Measurements from ENCODE around the gene TMEM164. TPM values are rescaled to one million over a fixed set of nuclear protein-coding genes. Genes with fewer than 3 reads are reported as not detected.

Gene TMEM164
- total RNA-seq, 2 donors from 2014 or later = 18.0 to 20.2 TPM

DNA sequence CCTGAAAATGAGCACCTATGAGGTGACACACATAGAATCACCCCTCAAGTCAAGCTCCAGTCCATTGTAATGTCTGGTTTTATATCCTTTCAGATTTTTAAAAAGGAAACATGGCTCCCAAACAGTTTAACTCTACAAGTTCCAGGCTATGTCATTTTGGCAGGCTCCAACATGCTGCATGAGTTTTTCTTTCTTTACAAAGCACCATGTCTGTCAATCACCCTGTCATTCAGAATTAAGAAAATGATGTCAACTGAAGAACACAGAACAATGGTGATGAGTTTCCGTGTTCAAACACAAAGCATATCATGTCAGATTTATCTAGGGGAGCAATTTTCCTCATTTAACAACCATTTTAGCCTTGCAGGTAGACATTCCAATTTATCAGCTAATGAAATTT lies 208.4 kb downstream of the TMEM164 start:
- Histone ChIP-seq H3K27me3 (replicated peaks; ENCODE audit: insufficient read depth) (no peaks in the 10 kb centered on the region), H3K36me3 (no peaks in the 10 kb centered on the region), H3K4me1 (ENCODE audit: control insufficient read depth in 1 of 2, low read depth in 2 of 2) (no peaks in the 10 kb centered on the region), H3K27ac (no peak overlapping the region), H3K4me3 (no peak overlapping the region), H3K9me3 (no peaks in the 10 kb centered on the region)
- TF ChIP-seq, protein P1, sequence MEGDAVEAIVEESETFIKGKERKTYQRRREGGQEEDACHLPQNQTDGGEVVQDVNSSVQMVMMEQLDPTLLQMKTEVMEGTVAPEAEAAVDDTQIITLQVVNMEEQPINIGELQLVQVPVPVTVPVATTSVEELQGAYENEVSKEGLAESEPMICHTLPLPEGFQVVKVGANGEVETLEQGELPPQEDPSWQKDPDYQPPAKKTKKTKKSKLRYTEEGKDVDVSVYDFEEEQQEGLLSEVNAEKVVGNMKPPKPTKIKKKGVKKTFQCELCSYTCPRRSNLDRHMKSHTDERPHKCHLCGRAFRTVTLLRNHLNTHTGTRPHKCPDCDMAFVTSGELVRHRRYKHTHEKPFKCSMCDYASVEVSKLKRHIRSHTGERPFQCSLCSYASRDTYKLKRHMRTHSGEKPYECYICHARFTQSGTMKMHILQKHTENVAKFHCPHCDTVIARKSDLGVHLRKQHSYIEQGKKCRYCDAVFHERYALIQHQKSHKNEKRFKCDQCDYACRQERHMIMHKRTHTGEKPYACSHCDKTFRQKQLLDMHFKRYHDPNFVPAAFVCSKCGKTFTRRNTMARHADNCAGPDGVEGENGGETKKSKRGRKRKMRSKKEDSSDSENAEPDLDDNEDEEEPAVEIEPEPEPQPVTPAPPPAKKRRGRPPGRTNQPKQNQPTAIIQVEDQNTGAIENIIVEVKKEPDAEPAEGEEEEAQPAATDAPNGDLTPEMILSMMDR (IDR thresholded peaks at IDR 0.05) = no peak
- DNase-seq (ENCODE audit: low spot score) (no peak), ATAC-seq (ENCODE audit: insufficient number of reproducible peaks, low FRiP score, low read depth) (no peak)

DNA sequence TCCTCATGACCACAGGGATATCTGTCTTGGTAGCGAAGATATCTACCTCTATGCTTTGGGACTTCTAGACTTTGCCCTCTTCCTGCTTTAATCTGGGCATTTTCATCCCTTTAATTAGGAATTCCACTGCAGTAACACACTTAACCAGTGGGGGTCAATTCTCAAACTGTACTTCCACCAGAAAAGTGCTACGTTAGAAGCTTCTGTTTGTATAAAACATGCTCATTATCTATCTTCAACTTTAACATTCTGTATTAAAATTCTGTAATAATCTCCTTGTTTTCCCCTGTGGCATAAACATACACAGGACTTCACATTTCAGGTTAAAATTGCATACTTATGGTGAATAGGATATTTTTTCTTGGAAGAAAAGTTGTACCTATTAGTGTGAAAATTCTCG lies 209.4 kb downstream of the TMEM164 start:
- Histone ChIP-seq H3K4me1 (ENCODE audit: control insufficient read depth in 1 of 2, low read depth in 2 of 2) (no peaks in the 10 kb centered on the region), H3K4me3 (no peak overlapping the region), H3K36me3 (no peaks in the 10 kb centered on the region), H3K9me3 (no peaks in the 10 kb centered on the region), H3K27ac (no peak overlapping the region), H3K27me3 (replicated peaks; ENCODE audit: insufficient read depth) (no peaks in the 10 kb centered on the region)
- no peak for ATAC-seq (ENCODE audit: insufficient number of reproducible peaks, low FRiP score, low read depth)
- TF ChIP-seq, protein P1 (IDR thresholded peaks at IDR 0.05) = no peak
- no peak for DNase-seq (ENCODE audit: low spot score)

DNA sequence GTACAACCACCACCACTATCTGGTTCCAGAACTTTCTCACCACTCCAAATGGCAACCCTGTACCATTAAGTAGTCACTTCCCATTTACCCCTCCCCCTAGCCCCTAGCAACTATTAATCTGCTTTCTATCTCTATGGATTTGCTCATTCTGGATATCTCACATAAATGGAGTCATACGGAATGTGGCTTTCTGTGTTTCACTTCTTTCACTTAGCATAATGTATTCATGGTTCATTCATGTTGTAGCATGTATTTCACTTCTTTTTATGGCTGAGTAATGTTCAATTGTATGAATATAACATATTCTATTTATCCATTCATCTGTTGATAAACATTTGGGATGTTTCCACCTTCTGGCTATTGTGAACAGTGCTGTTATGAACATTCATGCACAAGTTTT lies 210.3 kb downstream of the TMEM164 start:
- no peak overlapping the region for H3K4me3 ChIP-seq
- no peaks in the 10 kb centered on the region for H3K27me3 ChIP-seq (replicated peaks; ENCODE audit: insufficient read depth)
- H3K9me3 ChIP-seq = no peaks in the 10 kb centered on the region
- no peaks in the 10 kb centered on the region for H3K4me1 ChIP-seq (ENCODE audit: control insufficient read depth in 1 of 2, low read depth in 2 of 2)
- no peak overlapping the region for H3K27ac ChIP-seq
- no peaks in the 10 kb centered on the region for H3K36me3 ChIP-seq
- ATAC-seq (ENCODE audit: insufficient number of reproducible peaks, low FRiP score, low read depth) (no peak), DNase-seq (ENCODE audit: low spot score) (no peak)
- TF ChIP-seq, protein P1 (IDR thresholded peaks at IDR 0.05) = no peak

DNA sequence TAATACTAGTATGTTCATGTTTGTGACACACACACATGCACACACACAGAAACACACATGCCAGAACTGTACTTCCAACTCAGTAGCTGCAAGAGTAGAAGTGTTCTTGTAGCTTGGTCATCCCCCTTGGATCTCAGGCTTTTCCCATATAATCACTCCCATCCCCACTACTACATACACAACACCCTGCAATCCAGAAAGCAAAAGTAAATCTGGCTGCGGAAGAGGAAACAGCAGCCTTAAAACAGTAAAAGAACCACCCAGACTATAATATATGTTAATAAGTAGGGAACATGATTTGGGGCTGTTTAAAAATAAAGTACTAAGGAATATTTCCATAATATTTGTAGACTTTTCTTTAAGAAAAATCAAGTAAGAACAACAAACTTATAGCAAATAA lies 211.8 kb downstream of the TMEM164 start:
- ATAC-seq (ENCODE audit: insufficient number of reproducible peaks, low FRiP score, low read depth) = no peak
- no peaks in the 10 kb centered on the region for H3K9me3 ChIP-seq
- H3K27me3 ChIP-seq (replicated peaks; ENCODE audit: insufficient read depth) = no peaks in the 10 kb centered on the region
- no peaks in the 10 kb centered on the region for H3K4me1 ChIP-seq (ENCODE audit: control insufficient read depth in 1 of 2, low read depth in 2 of 2)
- no peak overlapping the region for H3K4me3 ChIP-seq
- no peak overlapping the region for H3K27ac ChIP-seq
- no peaks in the 10 kb centered on the region for H3K36me3 ChIP-seq
- TF ChIP-seq, protein P1 (IDR thresholded peaks at IDR 0.05) = no peak
- DNase-seq (ENCODE audit: low spot score) = no peak

DNA sequence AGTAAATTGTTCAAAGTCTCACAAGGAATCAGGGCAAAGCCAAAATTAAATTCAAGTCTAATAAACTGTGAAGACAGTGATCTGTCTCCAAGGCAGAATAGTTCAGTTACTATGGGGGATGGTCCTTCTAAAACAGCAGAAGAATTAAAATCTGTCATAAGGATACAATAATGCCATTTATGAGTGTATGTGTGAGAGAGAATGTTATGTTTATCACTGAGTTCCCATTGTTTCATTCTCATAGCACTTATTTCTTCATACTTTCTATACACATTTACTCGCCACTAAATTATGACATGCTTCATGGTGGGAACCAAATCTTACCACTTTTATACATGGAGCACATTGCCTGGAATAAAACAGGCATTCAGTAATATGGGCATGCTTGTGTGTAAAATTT lies 212.5 kb downstream of the TMEM164 start:
- H3K36me3 ChIP-seq = no peaks in the 10 kb centered on the region
- no peak overlapping the region for H3K4me3 ChIP-seq
- ATAC-seq (ENCODE audit: insufficient number of reproducible peaks, low FRiP score, low read depth) (no peak), DNase-seq (ENCODE audit: low spot score) (no peak)
- no peaks in the 10 kb centered on the region for H3K4me1 ChIP-seq (ENCODE audit: control insufficient read depth in 1 of 2, low read depth in 2 of 2)
- TF ChIP-seq, protein P1 (IDR thresholded peaks at IDR 0.05) = no peak
- no peak overlapping the region for H3K27ac ChIP-seq
- no peaks in the 10 kb centered on the region for H3K27me3 ChIP-seq (replicated peaks; ENCODE audit: insufficient read depth)
- no peaks in the 10 kb centered on the region for H3K9me3 ChIP-seq

All from thoracic aorta (tissue), 2 donors.